Mesenchymal stem cell (in vitro differentiated cells and primary cell): Measurements from ENCODE around the gene EPHB6.

Experiments used
- DNase-seq: peaks from one replicate; pipeline ENCODE4 v3.0.0-alpha.2; 2013
- H2AFZ ChIP-seq: one replicate; pipeline ENCODE4 v1.6.1; 2013; ENCODE audit warnings: low read depth, mild to moderate bottlenecking, control low read depth, inconsistent platforms, low read length, moderate library complexity
- H2AK5ac ChIP-seq: 2 replicates; pipeline ENCODE4 v1.6.1; 2013; ENCODE audit warnings: low read length, moderate library complexity, mild to moderate bottlenecking, inconsistent platforms; ENCODE audit not compliant: severe bottlenecking
- H2BK120ac ChIP-seq: one replicate; pipeline ENCODE4 v1.6.1; 2013; ENCODE audit warnings: low read depth, mild to moderate bottlenecking, inconsistent platforms, low read length, moderate library complexity
- H2BK12ac ChIP-seq, 2 experiments: one replicate each; pipeline ENCODE4 v1.6.1; 2013; ENCODE audit warnings: inconsistent platforms in 2 of 2, low read length in 2 of 2, mild to moderate bottlenecking in 2 of 2, moderate library complexity in 2 of 2, control low read depth in 1 of 2
- H2BK15ac ChIP-seq: one replicate; pipeline ENCODE4 v1.6.1; 2013; ENCODE audit warnings: mild to moderate bottlenecking, low read depth, inconsistent platforms; ENCODE audit not compliant: poor library complexity, severe bottlenecking
- H2BK5ac ChIP-seq: 2 replicates; pipeline ENCODE4 v1.6.1; 2013; ENCODE audit warnings: low read depth, mild to moderate bottlenecking, low read length, control low read depth, inconsistent platforms; ENCODE audit not compliant: poor library complexity, severe bottlenecking
- H3K14ac ChIP-seq, 2 experiments: one replicate each; pipeline ENCODE4 v1.6.1; 2013; ENCODE audit warnings: inconsistent platforms in 2 of 2, low read length in 2 of 2, control low read depth in 1 of 2, mild to moderate bottlenecking in 1 of 2, moderate library complexity in 1 of 2
- H3K18ac ChIP-seq, 2 experiments: one replicate each; pipeline ENCODE4 v1.6.1; 2013; ENCODE audit warnings: inconsistent platforms in 2 of 2, low read length in 2 of 2, control low read depth in 1 of 2, low read depth in 1 of 2, mild to moderate bottlenecking in 1 of 2
- H3K23ac ChIP-seq, 2 experiments: one replicate each; pipeline ENCODE4 v1.6.1; 2013; ENCODE audit warnings: inconsistent platforms in 2 of 2, low read length in 2 of 2, mild to moderate bottlenecking in 2 of 2, moderate library complexity in 2 of 2, control low read depth in 1 of 2
- H3K27ac ChIP-seq: 2 replicates; pipeline ENCODE4 v1.5.1; 2013; ENCODE audit warnings: mild to moderate bottlenecking, moderate library complexity, low read length, control low read depth, inconsistent platforms; ENCODE audit not compliant: poor library complexity, severe bottlenecking
- H3K27me3 ChIP-seq, 2 experiments: 2 replicates each; pipeline versions ENCODE4 v1.6.1 to v1.7.0; 2013; ENCODE audit warnings: low read length in 2 of 2, mild to moderate bottlenecking in 2 of 2, moderate library complexity in 2 of 2, control low read depth in 1 of 2, inconsistent platforms in 1 of 2; ENCODE audit not compliant: control insufficient read depth in 1 of 2, insufficient read depth in 1 of 2
- H3K36me3 ChIP-seq, 2 experiments: 2 replicates each; pipeline versions ENCODE4 v1.6.1 to v1.7.0; 2013; ENCODE audit warnings: low read length in 2 of 2, control low read depth in 1 of 2, inconsistent platforms in 1 of 2, low read depth in 1 of 2, mild to moderate bottlenecking in 1 of 2; ENCODE audit not compliant: insufficient read depth in 2 of 2, control insufficient read depth in 1 of 2
- H3K4ac ChIP-seq, 2 experiments: one replicate each; pipeline ENCODE4 v1.6.1; 2013; ENCODE audit warnings: inconsistent platforms in 2 of 2, low read length in 2 of 2, mild to moderate bottlenecking in 2 of 2, moderate library complexity in 2 of 2, control low read depth in 1 of 2, low read depth in 1 of 2
- H3K4me1 ChIP-seq: 2 replicates; pipeline ENCODE4 v1.6.1; 2013; ENCODE audit warnings: low read depth, low read length, control low read depth; ENCODE audit not compliant: control insufficient read depth, insufficient read depth
- H3K4me2 ChIP-seq: 2 replicates; pipeline ENCODE4 v1.6.1; 2013; ENCODE audit warnings: low read length, mild to moderate bottlenecking, inconsistent platforms; ENCODE audit not compliant: poor library complexity, severe bottlenecking
- H3K4me3 ChIP-seq, 2 experiments: 2 replicates each; pipeline versions ENCODE4 v1.5.1 to v1.7.0; 2013; ENCODE audit warnings: low read length in 2 of 2, mild to moderate bottlenecking in 2 of 2, control low read depth in 1 of 2, low read depth in 1 of 2; ENCODE audit not compliant: insufficient read depth in 1 of 2
- H3K79me1 ChIP-seq: replicated peaks from 2 replicates; pipeline ENCODE4 v1.6.1; 2013; ENCODE audit warnings: mild to moderate bottlenecking, control low read depth, low read length, inconsistent platforms; ENCODE audit not compliant: poor library complexity, severe bottlenecking
- H3K9ac ChIP-seq: 2 replicates; pipeline ENCODE4 v1.7.0; 2013; ENCODE audit warnings: mild to moderate bottlenecking, low read length, moderate library complexity
- H3K9me3 ChIP-seq: 2 replicates; pipeline ENCODE4 v1.7.0; 2013; ENCODE audit warnings: mild to moderate bottlenecking, low read length; ENCODE audit not compliant: control insufficient read depth
- H4K8ac ChIP-seq: one replicate; pipeline ENCODE4 v1.6.1; 2013; ENCODE audit warnings: inconsistent platforms, mild to moderate bottlenecking, low read length, moderate library complexity
- H4K91ac ChIP-seq: one replicate; pipeline ENCODE4 v1.6.1; 2013; ENCODE audit warnings: mild to moderate bottlenecking, low read length, inconsistent platforms
- WGBS: methylation state at CpG from one replicate; pipeline ENCODE4 v1.1.7; 2013; ENCODE audit warnings: mixed read lengths; 5-methylcytosine and 5-hydroxymethylcytosine counted together

Gene EPHB6

DNA sequence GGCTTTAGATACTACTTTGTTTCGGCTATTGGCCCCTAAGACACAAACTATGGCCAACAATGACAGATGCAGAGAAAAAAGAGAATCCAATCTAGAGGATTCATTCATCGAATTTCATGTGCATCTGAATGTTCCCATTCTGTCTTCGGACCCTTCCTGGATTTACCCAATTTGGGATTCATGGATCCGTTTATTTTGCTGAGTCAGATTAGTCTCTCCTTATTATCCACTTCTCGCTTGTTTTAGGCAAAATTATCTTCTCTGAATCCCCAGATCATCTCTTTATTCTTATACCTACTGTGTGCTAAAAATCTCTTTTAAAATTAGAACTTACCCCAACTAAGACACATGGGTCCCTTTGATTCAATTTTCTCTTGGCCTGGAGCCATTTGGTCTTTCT lies 24.2 kb downstream of the EPHB6 start:
- Histone ChIP-seq H3K27ac (no peak overlapping the region), H3K79me1 (no peaks in the 10 kb centered on the region), H3K9me3 (no peaks in the 10 kb centered on the region), H3K23ac (no peak overlapping the region), H3K4me3 (no peak overlapping the region), H2BK5ac (no peak overlapping the region), H4K91ac (no peak overlapping the region), H2AFZ (no peak overlapping the region), H3K9ac (no peak overlapping the region), H3K27me3 (peaks cover 19 to 76% of the 10 kb centered on the region in 2 experiments), H3K4me1 (no peaks in the 10 kb centered on the region), H4K8ac (no peak overlapping the region), H3K4me2 (no peak overlapping the region), H2BK12ac (no peak overlapping the region), H3K14ac (no peak overlapping the region), H2BK15ac (no peak overlapping the region), H3K36me3 (no peaks in the 10 kb centered on the region), H3K4ac (no peak overlapping the region), H2BK120ac (no peak overlapping the region), H2AK5ac (no peak overlapping the region), H3K18ac (no peak overlapping the region)
- no peak for DNase-seq
- 74% methylated on average over 5 of the region's 5 CpGs for WGBS

DNA sequence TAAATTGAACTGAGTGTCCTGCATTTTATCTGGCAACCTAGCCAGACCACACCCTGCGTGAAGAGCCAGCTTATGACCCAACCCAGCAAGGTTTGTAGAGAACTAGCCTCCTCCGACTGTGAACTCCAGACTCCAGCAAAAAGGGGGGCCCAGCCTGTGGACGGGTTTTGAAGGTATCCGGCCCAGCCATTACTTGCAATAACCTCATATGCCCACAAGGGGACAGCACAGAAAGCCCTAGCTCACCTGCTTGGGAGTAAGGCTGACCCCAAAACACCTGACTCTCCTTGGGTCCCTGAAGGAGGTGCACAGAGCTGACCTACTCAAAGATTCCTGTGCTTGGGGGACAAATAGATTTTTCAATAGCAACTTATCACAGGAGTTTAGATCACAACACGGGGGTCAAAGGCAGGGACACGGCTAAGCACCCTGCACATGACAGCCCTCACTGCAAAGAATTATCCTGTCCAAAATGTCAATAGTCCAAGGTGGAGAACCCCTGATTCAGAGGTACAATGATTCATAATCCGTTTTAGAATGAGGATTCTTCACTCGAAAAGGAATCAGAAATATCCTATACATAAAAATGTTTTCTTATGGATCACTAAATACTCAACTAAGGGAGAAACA lies 26.1 kb downstream of the EPHB6 start:
- H2BK12ac ChIP-seq, result no peak overlapping the region
- no peak overlapping the region for H2AK5ac ChIP-seq
- H3K9me3 ChIP-seq, result no peaks in the 10 kb centered on the region
- no peak overlapping the region for H2AFZ ChIP-seq
- 21% methylated on average over 6 of the region's 8 CpGs for WGBS
- DNase-seq, result no peak
- H3K4me1 ChIP-seq, result peaks cover 1% of the 10 kb centered on the region
- H2BK5ac ChIP-seq, result no peak overlapping the region
- peaks cover 19 to 84% of the 10 kb centered on the region in 2 experiments for H3K27me3 ChIP-seq
- no peak overlapping the region for H4K8ac ChIP-seq
- no peak overlapping the region for H3K14ac ChIP-seq
- no peaks in the 10 kb centered on the region for H3K36me3 ChIP-seq
- H2BK15ac ChIP-seq, result no peak overlapping the region
- H3K18ac ChIP-seq, result no peak overlapping the region
- H3K9ac ChIP-seq, result no peak overlapping the region
- H3K27ac ChIP-seq, result no peak overlapping the region
- no peak overlapping the region for H2BK120ac ChIP-seq
- no peak overlapping the region for H3K4me2 ChIP-seq
- no peak overlapping the region for H3K4me3 ChIP-seq
- H3K79me1 ChIP-seq, result no peaks in the 10 kb centered on the region
- no peak overlapping the region for H3K23ac ChIP-seq
- H3K4ac ChIP-seq, result no peak overlapping the region
- no peak overlapping the region for H4K91ac ChIP-seq

DNA sequence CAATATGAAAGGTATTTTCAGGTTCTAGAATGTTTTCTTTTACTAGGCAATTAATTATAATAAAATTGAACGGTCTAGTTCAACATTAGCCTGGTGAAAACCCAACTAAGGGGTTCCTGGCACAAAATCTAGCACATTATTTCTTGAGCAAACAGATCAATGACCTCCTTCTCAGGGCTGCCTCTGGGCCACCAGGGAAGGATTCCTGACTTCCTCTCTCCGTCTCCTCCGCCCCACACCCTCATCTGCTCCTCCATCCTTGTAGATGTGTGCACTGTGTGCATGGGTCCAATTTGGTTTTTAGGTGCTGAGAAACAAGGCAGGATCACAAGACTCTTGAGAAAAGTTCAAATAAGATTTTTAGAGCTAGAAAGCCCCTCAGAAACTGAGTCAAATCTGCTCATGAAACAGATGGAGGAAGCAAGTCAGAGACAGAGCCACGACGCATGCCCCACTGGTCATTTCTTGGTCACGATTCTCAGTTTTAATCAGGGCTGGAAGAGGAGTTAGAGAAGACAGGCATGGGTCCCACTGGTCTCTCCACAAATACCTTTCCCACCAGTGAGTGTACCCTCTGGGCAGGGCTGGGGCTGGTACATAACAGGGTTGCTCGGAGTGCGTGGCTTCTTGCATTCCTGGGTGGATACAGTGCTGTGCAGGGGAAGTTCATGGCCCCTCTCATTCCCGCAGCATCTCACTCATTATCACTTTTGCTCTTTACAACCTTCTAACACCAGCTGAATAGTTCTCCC lies 26.9 kb downstream of the EPHB6 start:
- no peak overlapping the region for H2BK12ac ChIP-seq
- 94% methylated on average over 7 of the region's 9 CpGs for WGBS
- H2AFZ ChIP-seq, result no peak overlapping the region
- no peak overlapping the region for H3K23ac ChIP-seq
- H3K79me1 ChIP-seq, result no peaks in the 10 kb centered on the region
- H3K27ac ChIP-seq, result no peak overlapping the region
- peaks cover 1% of the 10 kb centered on the region for H3K4me1 ChIP-seq
- no peak overlapping the region for H4K8ac ChIP-seq
- H2BK15ac ChIP-seq, result no peak overlapping the region
- H3K27me3 ChIP-seq, result peaks cover 19 to 83% of the 10 kb centered on the region in 2 experiments
- H2BK5ac ChIP-seq, result no peak overlapping the region
- H3K4me3 ChIP-seq, result no peak overlapping the region
- no peak overlapping the region for H4K91ac ChIP-seq
- H3K9me3 ChIP-seq, result no peaks in the 10 kb centered on the region
- H2AK5ac ChIP-seq, result no peak overlapping the region
- H3K18ac ChIP-seq, result no peak overlapping the region
- H2BK120ac ChIP-seq, result no peak overlapping the region
- H3K4ac ChIP-seq, result no peak overlapping the region
- no peak overlapping the region for H3K14ac ChIP-seq
- DNase-seq, result no peak
- H3K9ac ChIP-seq, result no peak overlapping the region
- H3K4me2 ChIP-seq, result no peak overlapping the region
- no peaks in the 10 kb centered on the region for H3K36me3 ChIP-seq

DNA sequence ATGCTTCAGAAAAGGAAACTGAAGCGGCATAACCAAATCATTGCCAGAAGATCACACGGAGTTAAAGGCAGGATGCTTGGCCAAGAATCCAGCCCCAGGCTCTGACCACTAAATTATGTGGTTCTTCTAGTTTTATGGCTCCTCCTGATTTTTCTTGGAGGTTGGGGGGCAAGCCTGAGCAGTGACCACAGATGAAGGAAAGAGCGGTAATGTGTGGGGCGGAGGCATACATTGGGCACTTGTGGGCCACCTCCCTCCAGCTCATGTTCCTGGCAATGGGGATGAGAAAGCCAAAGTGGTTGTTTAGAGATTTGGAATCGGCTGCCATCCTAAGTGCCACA lies 27.4 kb downstream of the EPHB6 start:
- Histone ChIP-seq H2AFZ (no peak overlapping the region), H3K14ac (no peak overlapping the region), H3K9ac (no peak overlapping the region), H3K4me1 (peaks cover 1% of the 10 kb centered on the region), H3K79me1 (no peaks in the 10 kb centered on the region), H3K4me2 (no peak overlapping the region), H2BK5ac (no peak overlapping the region), H4K8ac (no peak overlapping the region), H2BK120ac (no peak overlapping the region), H3K27me3 (peaks cover 19 to 81% of the 10 kb centered on the region in 2 experiments), H3K4me3 (no peak overlapping the region), H4K91ac (no peak overlapping the region), H3K27ac (no peak overlapping the region), H3K18ac (no peak overlapping the region), H3K4ac (no peak overlapping the region), H2BK15ac (no peak overlapping the region), H2AK5ac (no peak overlapping the region), H3K36me3 (no peaks in the 10 kb centered on the region), H3K23ac (no peak overlapping the region), H3K9me3 (no peaks in the 10 kb centered on the region), H2BK12ac (no peak overlapping the region)
- WGBS, result 81% methylated on average over 5 of the region's 5 CpGs
- DNase-seq, result no peak
